ENCODE results near the gene TRAF1. TPM values are rescaled to one million over a fixed set of nuclear protein-coding genes. Genes with fewer than 3 reads are reported as not detected.

TRAF1 gene
- total RNA-seq, 5 donors from 2014 or later (not counting 1 experiment from before 2014, with no cell fraction given): 67.6 to 170 (median 157) TPM

- DNase-seq: peak in 23 of 35 experiments; percentile 35 to 83 (median 57)
- ChIA-PET CTCF (interaction anchor here (0.6 to 3.6 kb wide), 17 partner anchors 9 to 231 kb away, joined by 3 to 26 read pairs (median 5); partner anchors contain the start of genes PHF19 (in 1 of the 2) and TRAF1 (in 1 of the 2)), POLR2A (interaction anchor here (0.6 to 1.8 kb wide), 10 partner anchors 15 to 48 kb away, joined by 3 to 31 read pairs (median 4); partner anchors contain the start of gene PSMD5 (in 1 of the 2))
- H3K27me3 ChIP-seq (replicated peaks in 1 of 2; ENCODE audit: control insufficient read depth in 2 of 2, extremely low read depth in 1 of 2, insufficient read depth in 2 of 2, low read length in 1 of 2): no peaks in the 10 kb centered on the region
- Mint-ChIP-seq H3K4me3 (peak overlapping the region; percentile 67 to 70 (median 69)), H3K36me3 (no peaks in the 10 kb centered on the region), H3K9me3 (peaks cover 0 to 3% (median 0%) of the 10 kb centered on the region in 3 donors), H3K27ac (peak overlapping the region; percentile 98), H3K27me3 (no peaks in the 10 kb centered on the region), H3K4me1 (peaks cover 72 to 88% (median 84%) of the 10 kb centered on the region in 3 donors)
- WGBS (ENCODE audit: insufficient coverage): 38% methylated on average over 5 of the region's 14 CpGs
- no peaks in the 10 kb centered on the region for H3K9me3 ChIP-seq
- H3K36me3 ChIP-seq (ENCODE audit: control insufficient read depth in 2 of 2, extremely low read depth in 1 of 2, insufficient read depth in 1 of 2, low read length in 1 of 2): no peaks in the 10 kb centered on the region
- peak; percentile 35 to 68 (median 47) for ATAC-seq (replicated peaks in 1 of 4)
- H3K27ac ChIP-seq (ENCODE audit: low read length): peak overlapping the region; percentile 96
- H3K4me1 ChIP-seq (ENCODE audit: control insufficient read depth in 1 of 2, extremely low read depth in 1 of 2, insufficient read depth in 2 of 2, low read length in 2 of 2): peaks cover 42 to 75% of the 10 kb centered on the region in 2 experiments
- peak overlapping the region in 1 of 2 donors; percentile 4 for H3K4me3 ChIP-seq (ENCODE audit: control insufficient read depth in 1 of 2, extremely low read depth in 1 of 2, low read length in 1 of 2)
These were observed 36.0 kb downstream of the TRAF1 start for GRCh38 chr9:120890320-120891244.

DNA sequence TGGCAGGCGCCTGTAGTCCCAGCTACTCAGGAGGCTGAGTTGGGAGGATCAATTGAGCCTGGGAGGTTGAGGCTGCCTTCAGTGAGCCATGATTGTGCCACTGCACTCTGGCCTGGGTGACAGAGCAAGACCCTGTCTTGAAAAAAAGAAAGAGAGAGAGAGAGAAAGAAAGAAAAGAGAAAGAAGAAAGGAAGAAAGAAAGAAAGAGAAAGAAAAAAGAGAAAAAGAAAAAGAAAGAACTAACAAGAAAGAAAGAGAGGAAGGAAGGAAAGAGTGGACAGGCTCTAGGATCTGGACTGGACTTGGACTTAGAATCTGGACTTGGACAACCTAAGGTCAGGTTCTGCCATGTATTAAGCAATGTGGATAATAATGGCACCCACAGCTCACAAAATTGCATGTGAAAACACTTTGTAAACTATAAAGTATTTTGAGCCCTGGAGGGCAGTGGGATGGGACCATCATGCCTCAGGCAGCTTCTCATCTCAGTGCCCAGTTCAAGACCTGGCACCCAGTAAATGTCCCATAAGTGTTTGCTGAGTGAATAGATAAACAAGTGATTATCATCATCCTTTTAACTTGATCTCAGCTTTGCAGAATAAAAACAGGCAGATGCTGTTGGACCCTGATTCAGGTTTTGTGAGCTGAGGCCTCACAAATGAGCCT is 36.9 kb downstream of the TRAF1 start:
- H3K4me1 ChIP-seq (ENCODE audit: control insufficient read depth in 1 of 2, extremely low read depth in 1 of 2, insufficient read depth in 2 of 2, low read length in 2 of 2): peaks cover 42 to 66% of the 10 kb centered on the region in 2 experiments
- DNase-seq (no peak), ATAC-seq (replicated peaks in 1 of 4) (no peak)
- H3K36me3 Mint-ChIP-seq: no peaks in the 10 kb centered on the region
- H3K27me3 Mint-ChIP-seq: no peaks in the 10 kb centered on the region
- H3K27me3 ChIP-seq (replicated peaks in 1 of 2; ENCODE audit: control insufficient read depth in 2 of 2, extremely low read depth in 1 of 2, insufficient read depth in 2 of 2, low read length in 1 of 2): no peaks in the 10 kb centered on the region
- CTCF ChIA-PET: interaction anchor here (0.6 to 3.6 kb wide), 17 partner anchors 8 to 232 kb away, joined by 3 to 26 read pairs (median 5); partner anchors contain the start of genes PHF19 (in 1 of the 2) and TRAF1 (in 1 of the 2)
- peaks cover 72 to 82% (median 80%) of the 10 kb centered on the region in 3 donors for H3K4me1 Mint-ChIP-seq
- peak overlapping the region; percentile 67 to 70 (median 69) for H3K4me3 Mint-ChIP-seq
- peak overlapping the region; percentile 98 for H3K27ac Mint-ChIP-seq
- no peaks in the 10 kb centered on the region for H3K9me3 ChIP-seq
- peak overlapping the region; percentile 96 for H3K27ac ChIP-seq (ENCODE audit: low read length)
- WGBS (ENCODE audit: insufficient coverage): 100% methylated on average over 1 of the region's 1 CpG
- peaks cover 0 to 3% (median 0%) of the 10 kb centered on the region in 3 donors for H3K9me3 Mint-ChIP-seq
- POLR2A ChIA-PET: interaction anchor here (0.6 to 1.9 kb wide), 10 partner anchors 14 to 225 kb away, joined by 3 to 31 read pairs (median 4); partner anchors contain the start of gene PSMD5 (in 1 of the 2)
- H3K4me3 ChIP-seq (ENCODE audit: control insufficient read depth in 1 of 2, extremely low read depth in 1 of 2, low read length in 1 of 2): no peak overlapping the region
- H3K36me3 ChIP-seq (ENCODE audit: control insufficient read depth in 2 of 2, extremely low read depth in 1 of 2, insufficient read depth in 1 of 2, low read length in 1 of 2): no peaks in the 10 kb centered on the region

DNA sequence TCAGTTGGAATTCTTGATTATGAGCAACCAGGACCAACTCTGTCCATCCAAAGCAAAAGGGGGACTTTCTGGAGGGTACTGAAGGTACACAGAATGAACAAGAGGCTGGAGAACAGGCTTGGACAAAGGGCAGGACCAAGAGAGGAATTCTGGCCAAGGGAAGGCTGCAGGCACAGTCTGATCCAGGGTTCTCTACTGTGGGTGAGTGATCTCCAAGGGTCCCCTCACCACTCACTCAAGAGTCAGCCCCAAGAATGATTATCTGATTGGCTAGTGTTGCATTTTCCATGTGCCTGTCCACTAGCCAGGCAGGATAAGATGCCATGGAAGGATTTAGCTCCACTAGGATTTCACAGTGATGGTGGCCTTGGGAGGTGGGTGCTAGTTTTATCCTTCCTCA is 38.0 kb downstream of the TRAF1 start:
- Mint-ChIP-seq H3K27me3 (no peaks in the 10 kb centered on the region), H3K4me1 (peaks cover 77 to 81% (median 81%) of the 10 kb centered on the region in 3 donors), H3K4me3 (peak overlapping the region in 1 of 3 donors; percentile 69), H3K36me3 (no peaks in the 10 kb centered on the region), H3K27ac (peak overlapping the region; percentile 98), H3K9me3 (peaks cover 0 to 3% (median 0%) of the 10 kb centered on the region in 3 donors)
- no peak overlapping the region for H3K4me3 ChIP-seq (ENCODE audit: control insufficient read depth in 1 of 2, extremely low read depth in 1 of 2, low read length in 1 of 2)
- peak overlapping the region; percentile 67 for H3K27ac ChIP-seq (ENCODE audit: low read length)
- no peak for DNase-seq
- ATAC-seq (replicated peaks in 1 of 4): no peak
- ChIA-PET POLR2A (interaction anchor here in 1 of 2 donors (0.6 to 1.9 kb wide), 2 partner anchors 16 to 41 kb away, joined by 4 to 5 read pairs; no protein-coding TSS in a partner anchor), CTCF (interaction anchor here in 1 of 2 donors (0.6 to 3.6 kb wide), 2 partner anchors 37 to 432 kb away, joined by 3 to 15 read pairs; partner anchors contain the start of gene TRAF1)
- H3K36me3 ChIP-seq (ENCODE audit: control insufficient read depth in 2 of 2, extremely low read depth in 1 of 2, insufficient read depth in 1 of 2, low read length in 1 of 2): no peaks in the 10 kb centered on the region
- H3K27me3 ChIP-seq (replicated peaks in 1 of 2; ENCODE audit: control insufficient read depth in 2 of 2, extremely low read depth in 1 of 2, insufficient read depth in 2 of 2, low read length in 1 of 2): no peaks in the 10 kb centered on the region
- no peaks in the 10 kb centered on the region for H3K9me3 ChIP-seq
- peaks cover 36 to 58% of the 10 kb centered on the region in 2 experiments for H3K4me1 ChIP-seq (ENCODE audit: control insufficient read depth in 1 of 2, extremely low read depth in 1 of 2, insufficient read depth in 2 of 2, low read length in 2 of 2)

- no peaks in the 10 kb centered on the region for H3K27me3 Mint-ChIP-seq
- H3K27me3 ChIP-seq (replicated peaks in 1 of 2; ENCODE audit: control insufficient read depth in 2 of 2, extremely low read depth in 1 of 2, insufficient read depth in 2 of 2, low read length in 1 of 2): no peaks in the 10 kb centered on the region
- no peaks in the 10 kb centered on the region for H3K9me3 ChIP-seq
- H3K4me3 ChIP-seq (ENCODE audit: control insufficient read depth in 1 of 2, extremely low read depth in 1 of 2, low read length in 1 of 2): no peak overlapping the region
- H3K27ac ChIP-seq (ENCODE audit: low read length): no peak overlapping the region
- peaks cover 24 to 58% of the 10 kb centered on the region in 2 experiments for H3K4me1 ChIP-seq (ENCODE audit: control insufficient read depth in 1 of 2, extremely low read depth in 1 of 2, insufficient read depth in 2 of 2, low read length in 2 of 2)
- peaks cover 76 to 79% (median 78%) of the 10 kb centered on the region in 3 donors for H3K4me1 Mint-ChIP-seq
- H3K4me3 Mint-ChIP-seq: no peak overlapping the region
- ChIA-PET CTCF (interaction anchor here (0.8 to 1.9 kb wide), 3 partner anchors 30 to 50 kb away, joined by 3 to 8 read pairs (median 3); no protein-coding TSS in a partner anchor), POLR2A (interaction anchor here (0.6 kb wide), 6 partner anchors 14 to 272 kb away, joined by 3 to 5 read pairs (median 4); no protein-coding TSS in a partner anchor)
- no peaks in the 10 kb centered on the region for H3K36me3 ChIP-seq (ENCODE audit: control insufficient read depth in 2 of 2, extremely low read depth in 1 of 2, insufficient read depth in 1 of 2, low read length in 1 of 2)
- WGBS (ENCODE audit: insufficient coverage): 83% methylated on average over 1 of the region's 8 CpGs
- H3K27ac Mint-ChIP-seq: peak overlapping the region; percentile 80 to 85
- H3K36me3 Mint-ChIP-seq: no peaks in the 10 kb centered on the region
- DNase-seq: no peak
- no peaks in the 10 kb centered on the region for H3K9me3 Mint-ChIP-seq
- ATAC-seq (replicated peaks in 1 of 4): no peak
These were observed 40.1 kb downstream of the TRAF1 start for GRCh38 chr9:120886490-120886967.

DNA sequence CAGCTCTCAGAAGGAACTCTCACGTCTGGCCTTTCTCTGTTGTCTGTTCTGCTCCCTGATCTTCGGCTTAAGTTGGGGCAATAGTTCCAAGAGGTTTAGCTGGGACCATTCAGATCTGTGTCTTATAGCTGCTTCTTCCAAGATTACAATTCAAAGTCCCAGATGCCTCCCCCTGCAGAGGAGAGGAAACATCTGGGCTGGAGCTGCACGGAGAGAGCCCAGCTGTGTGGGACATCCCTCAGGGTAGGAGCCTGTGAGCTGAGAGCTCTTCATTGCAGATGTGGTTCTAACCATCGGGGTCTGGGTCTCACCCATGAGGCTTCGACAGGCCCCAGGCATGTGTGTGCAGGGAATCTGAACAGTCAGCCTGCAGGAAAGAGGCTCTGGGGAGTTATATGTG is 40.6 kb downstream of the TRAF1 start:
- H3K36me3 ChIP-seq (ENCODE audit: control insufficient read depth in 2 of 2, extremely low read depth in 1 of 2, insufficient read depth in 1 of 2, low read length in 1 of 2): no peaks in the 10 kb centered on the region
- ChIA-PET POLR2A (interaction anchor here (0.5 to 0.6 kb wide), 5 partner anchors 14 to 271 kb away, joined by 3 to 4 read pairs (median 3); no protein-coding TSS in a partner anchor), CTCF (interaction anchor here in 1 of 2 donors (0.8 to 1.9 kb wide), 2 partner anchors 31 to 46 kb away, joined by 3 to 8 read pairs; no protein-coding TSS in a partner anchor)
- H3K27ac ChIP-seq (ENCODE audit: low read length): no peak overlapping the region
- Mint-ChIP-seq H3K36me3 (no peaks in the 10 kb centered on the region), H3K4me3 (no peak overlapping the region), H3K27me3 (no peaks in the 10 kb centered on the region), H3K9me3 (no peaks in the 10 kb centered on the region), H3K27ac (peak overlapping the region; percentile 80 to 85), H3K4me1 (peaks cover 76 to 78% (median 78%) of the 10 kb centered on the region in 3 donors)
- H3K4me1 ChIP-seq (ENCODE audit: control insufficient read depth in 1 of 2, extremely low read depth in 1 of 2, insufficient read depth in 2 of 2, low read length in 2 of 2): peaks cover 21 to 58% of the 10 kb centered on the region in 2 experiments
- H3K27me3 ChIP-seq (replicated peaks in 1 of 2; ENCODE audit: control insufficient read depth in 2 of 2, extremely low read depth in 1 of 2, insufficient read depth in 2 of 2, low read length in 1 of 2): no peaks in the 10 kb centered on the region
- WGBS (ENCODE audit: insufficient coverage): 80% methylated on average over 5 of the region's 5 CpGs
- no peak for ATAC-seq (replicated peaks in 1 of 4)
- no peaks in the 10 kb centered on the region for H3K9me3 ChIP-seq
- H3K4me3 ChIP-seq (ENCODE audit: control insufficient read depth in 1 of 2, extremely low read depth in 1 of 2, low read length in 1 of 2): no peak overlapping the region
- DNase-seq: no peak
